DND-41 (cell line): ENCODE measurements around the gene PDXDC1.
"Not testable (repeated sequence)": the region's sequence is repeated elsewhere in the genome, so short reads cannot be mapped to it uniquely, and the experiment has no call there.

Source experiments
- ATAC-seq: fragments of 200-7000 bp; cut with Tn5 transposase; 3 replicates; pipeline ENCODE4 v1.9.1; 2021; ENCODE audit warnings: low read depth; ENCODE audit not compliant: insufficient read depth
- DNase-seq: peaks from one replicate; pipeline ENCODE4 v3.0.0-alpha.2; 2020
- H2AFZ ChIP-seq: 2 replicates; pipeline ENCODE4 v1.6.0; 2012; ENCODE audit warnings: low read depth, low read length
- H3K27ac ChIP-seq: 2 replicates; pipeline ENCODE4 v1.5.1; 2012; ENCODE audit warnings: low read length, inconsistent platforms
- H3K27me3 ChIP-seq: fragments of 200-600 bp; sonication (generic); 2 replicates; pipeline ENCODE4 v1.6.0; 2012; ENCODE audit warnings: low read length, mild to moderate bottlenecking, inconsistent platforms; ENCODE audit not compliant: insufficient read depth, poor library complexity
- H3K36me3 ChIP-seq: 2 replicates; pipeline ENCODE4 v1.5.1; 2012; ENCODE audit warnings: low read length, inconsistent platforms; ENCODE audit not compliant: insufficient read depth
- H3K4me1 ChIP-seq: 2 replicates; pipeline ENCODE4 v1.5.1; 2012; ENCODE audit warnings: mild to moderate bottlenecking, low read length; ENCODE audit not compliant: insufficient read depth
- H3K4me2 ChIP-seq: 2 replicates; pipeline ENCODE4 v1.6.0; 2012; ENCODE audit warnings: mild to moderate bottlenecking, moderate library complexity, low read length, inconsistent platforms; ENCODE audit not compliant: insufficient read depth
- H3K4me3 ChIP-seq, 2 experiments: fragments of 200-600 bp in 1 of 2; shearing (Covaris generic) in 1 of 2; 2 replicates each; pipeline ENCODE4 v1.5.1; 2012 to 2016; ENCODE audit warnings: inconsistent platforms in 2 of 2, low read length in 2 of 2, mild to moderate bottlenecking in 2 of 2, low read depth in 1 of 2, moderate library complexity in 1 of 2
- H3K79me2 ChIP-seq: 2 replicates; pipeline ENCODE4 v1.6.0; 2012; ENCODE audit warnings: low read length, inconsistent platforms; ENCODE audit not compliant: insufficient read depth
- H3K9ac ChIP-seq: 2 replicates; pipeline ENCODE4 v1.6.0; 2012; ENCODE audit warnings: low read depth, mild to moderate bottlenecking, inconsistent platforms, low read length, moderate library complexity
- H3K9me3 ChIP-seq: 2 replicates; pipeline ENCODE4 v1.5.1; 2012; ENCODE audit warnings: low read length, moderate library complexity, mild to moderate bottlenecking, inconsistent platforms; ENCODE audit not compliant: insufficient read depth, severe bottlenecking
- H4K20me1 ChIP-seq: 2 replicates; pipeline ENCODE4 v1.6.0; 2012; ENCODE audit warnings: low read length; ENCODE audit not compliant: insufficient read depth

Gene PDXDC1

DNA sequence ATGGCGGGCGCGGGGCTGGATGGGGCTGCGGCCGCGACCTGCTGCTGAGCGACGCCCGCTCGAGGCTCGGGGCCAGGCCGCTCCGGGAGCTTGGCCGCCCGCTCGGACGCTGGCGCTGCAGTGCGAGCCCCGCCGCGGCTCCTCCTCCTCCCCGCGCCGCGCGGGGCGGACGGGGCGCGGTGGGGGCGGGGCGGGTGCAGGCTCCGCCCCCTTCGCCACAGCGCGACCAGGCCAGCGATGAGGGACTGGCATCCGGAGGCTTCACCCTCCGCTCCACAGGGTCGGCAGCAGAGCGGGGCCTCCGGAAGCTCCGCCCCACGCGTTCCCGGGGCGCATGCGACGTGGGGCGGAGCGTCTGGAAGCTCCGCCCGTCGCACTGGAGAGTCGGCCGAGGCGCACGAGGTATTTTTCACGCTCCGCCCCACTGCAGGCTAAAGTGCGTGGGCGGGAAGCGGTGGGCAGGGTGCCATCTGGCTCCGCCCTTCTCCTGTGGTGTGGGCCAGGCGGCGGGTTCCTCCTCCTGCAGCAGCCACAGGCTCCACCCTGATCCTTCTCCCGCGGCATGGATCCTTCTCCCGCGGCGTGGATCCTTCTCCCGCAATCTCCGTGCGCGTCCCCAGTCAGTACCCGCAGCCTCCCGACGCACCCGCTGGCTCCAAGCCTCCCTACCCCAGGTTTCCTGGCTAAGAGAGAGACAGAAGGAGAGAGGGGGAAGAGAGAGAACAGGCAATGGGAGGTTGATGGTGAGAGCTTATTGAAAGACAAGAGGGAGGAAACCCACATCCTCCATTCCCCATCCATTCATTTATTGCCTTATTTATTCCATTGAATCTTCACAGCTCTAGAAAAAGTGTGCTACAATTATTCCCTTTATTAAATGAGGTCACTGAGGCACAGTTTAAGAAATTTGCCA is 180.1 kb downstream of the PDXDC1 start:
- not testable (repeated sequence) for H3K27ac ChIP-seq, H3K4me1 ChIP-seq

DNA sequence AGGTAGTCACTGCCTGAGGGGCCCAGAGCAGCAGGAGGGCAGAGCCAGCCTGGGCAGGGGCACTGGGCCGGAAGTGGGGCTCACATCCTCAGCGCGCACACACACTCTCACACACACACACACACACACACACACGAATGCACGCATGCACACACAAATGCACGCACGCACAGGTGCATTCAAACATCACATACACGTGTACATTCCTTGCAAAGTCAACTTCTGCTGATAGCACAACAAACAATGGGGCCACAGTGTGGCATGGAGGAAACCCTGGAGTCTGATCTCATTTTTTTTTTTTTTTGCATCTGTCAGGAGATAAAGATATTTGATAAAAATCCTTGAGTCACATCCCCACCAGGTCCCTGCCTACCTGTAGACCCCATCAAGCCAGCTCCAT is 182.8 kb downstream of the PDXDC1 start:
- H2AFZ ChIP-seq, DNase-seq, H3K27me3 ChIP-seq, H3K79me2 ChIP-seq, H3K36me3 ChIP-seq, H3K4me2 ChIP-seq, H3K4me3 ChIP-seq, ATAC-seq, H3K4me1 ChIP-seq, H4K20me1 ChIP-seq, H3K9me3 ChIP-seq, H3K9ac ChIP-seq, H3K27ac ChIP-seq: not testable (repeated sequence)

More for the DNA sequence above, 180.1 kb downstream of the PDXDC1 start:
- peak overlapping the region; percentile 60 for H3K4me2 ChIP-seq
- H2AFZ ChIP-seq: peak overlapping the region; percentile 72
- peak overlapping the region; percentile 24; the same call in 1 of the 2 replicates for H3K9ac ChIP-seq
- H4K20me1 ChIP-seq, H3K79me2 ChIP-seq, H3K27me3 ChIP-seq, H3K36me3 ChIP-seq, H3K9me3 ChIP-seq: not testable (repeated sequence)
- peak overlapping the region in 1 of 2 experiments; percentile 56; a peak in 3 of 4 replicates for H3K4me3 ChIP-seq
- peak; percentile 94 for ATAC-seq
- peak; percentile 90 for DNase-seq

DNA sequence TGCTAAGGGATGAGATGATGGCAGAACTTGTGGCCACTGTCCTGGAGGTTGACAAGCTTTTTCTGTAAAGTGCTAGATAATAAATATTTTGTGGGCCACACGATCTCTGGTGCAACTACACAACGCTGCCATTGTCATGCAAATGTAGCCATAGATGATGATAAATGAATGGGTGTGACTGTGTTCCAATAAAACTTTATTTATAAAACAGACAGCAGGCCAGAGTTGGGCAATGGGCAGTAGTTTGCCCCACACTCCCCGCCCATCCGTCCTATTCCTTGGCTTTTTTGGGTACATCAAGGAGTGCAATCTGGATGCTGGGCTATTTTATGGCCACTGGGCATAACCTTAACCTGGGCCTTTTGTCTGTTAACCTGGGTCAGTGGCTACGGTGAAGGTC is 184.8 kb downstream of the PDXDC1 start:
- not testable (repeated sequence) for H2AFZ ChIP-seq, H3K9ac ChIP-seq, H3K4me3 ChIP-seq, H3K4me1 ChIP-seq, H3K36me3 ChIP-seq, H3K9me3 ChIP-seq, H3K79me2 ChIP-seq, DNase-seq, H3K27ac ChIP-seq, H3K27me3 ChIP-seq, H3K4me2 ChIP-seq, ATAC-seq, H4K20me1 ChIP-seq

DNA sequence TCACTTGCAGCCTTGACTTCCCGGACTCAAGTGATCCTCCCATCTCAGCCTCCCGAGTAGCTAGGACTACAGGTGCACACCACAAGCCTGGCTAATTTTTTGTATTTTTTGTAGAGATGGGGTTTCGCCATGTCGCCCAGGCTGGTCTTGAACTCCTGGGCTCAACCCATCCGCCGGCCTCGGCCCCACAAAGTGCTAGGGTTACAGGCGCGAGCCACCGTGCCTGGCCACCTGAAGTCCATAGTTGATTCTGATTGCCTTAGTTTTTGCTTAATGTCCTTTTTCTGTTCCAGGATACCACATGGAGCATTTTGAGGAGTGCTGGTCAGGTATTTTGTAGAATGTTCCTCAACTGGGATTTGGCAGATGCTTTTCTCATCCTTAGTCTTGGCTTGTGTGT is 185.7 kb downstream of the PDXDC1 start:
- H2AFZ ChIP-seq, H3K79me2 ChIP-seq, H3K27me3 ChIP-seq, H3K4me2 ChIP-seq, H3K9me3 ChIP-seq, H3K36me3 ChIP-seq, H3K4me3 ChIP-seq, H4K20me1 ChIP-seq, ATAC-seq, DNase-seq, H3K27ac ChIP-seq, H3K4me1 ChIP-seq, H3K9ac ChIP-seq: not testable (repeated sequence)

DNA sequence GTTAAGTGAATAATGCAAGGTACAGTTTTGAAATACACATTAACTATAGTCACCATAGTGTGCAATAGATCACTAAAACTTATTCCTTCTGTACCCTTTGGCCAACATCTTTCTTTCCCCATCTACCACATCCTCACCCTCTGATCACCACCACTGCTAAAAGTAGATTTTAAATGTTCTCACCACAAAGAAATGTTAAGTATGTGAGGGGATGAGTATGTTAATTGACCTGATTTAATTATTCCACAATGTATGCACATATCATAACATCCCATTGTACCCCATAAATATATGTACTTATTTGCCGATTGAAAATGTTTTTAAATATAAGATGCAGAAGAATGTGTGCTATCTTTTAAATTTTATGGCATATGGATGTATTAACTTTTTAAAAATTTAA is 188.2 kb downstream of the PDXDC1 start:
- H3K79me2 ChIP-seq, ATAC-seq, H3K4me3 ChIP-seq, H3K4me1 ChIP-seq, DNase-seq, H3K27me3 ChIP-seq, H3K4me2 ChIP-seq, H3K27ac ChIP-seq, H3K9ac ChIP-seq, H2AFZ ChIP-seq, H4K20me1 ChIP-seq, H3K9me3 ChIP-seq, H3K36me3 ChIP-seq: not testable (repeated sequence)

DNA sequence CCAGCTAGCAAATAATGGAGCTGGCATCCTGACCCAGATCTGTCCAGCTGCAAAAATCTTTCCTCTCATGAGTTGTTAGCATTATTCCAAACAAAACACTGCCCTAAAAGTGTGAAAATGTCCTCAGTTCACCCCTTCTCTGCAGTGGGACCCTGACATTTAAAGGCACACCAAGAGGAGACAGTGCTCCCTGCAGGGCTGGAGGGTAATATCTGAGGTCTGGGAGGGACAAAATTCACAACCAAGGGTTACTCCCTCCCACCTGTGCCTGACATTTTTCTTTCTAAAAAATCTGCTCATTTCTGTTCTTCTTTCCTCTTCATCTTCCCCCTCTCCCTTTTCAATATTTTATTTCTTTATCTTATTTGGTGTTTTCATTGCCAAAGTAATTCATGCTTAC is 191.4 kb downstream of the PDXDC1 start:
- not testable (repeated sequence) for ATAC-seq, H3K36me3 ChIP-seq, DNase-seq, H2AFZ ChIP-seq, H3K4me1 ChIP-seq, H3K27ac ChIP-seq, H3K9me3 ChIP-seq, H3K79me2 ChIP-seq, H3K4me3 ChIP-seq, H3K4me2 ChIP-seq, H3K9ac ChIP-seq, H4K20me1 ChIP-seq, H3K27me3 ChIP-seq

DNA sequence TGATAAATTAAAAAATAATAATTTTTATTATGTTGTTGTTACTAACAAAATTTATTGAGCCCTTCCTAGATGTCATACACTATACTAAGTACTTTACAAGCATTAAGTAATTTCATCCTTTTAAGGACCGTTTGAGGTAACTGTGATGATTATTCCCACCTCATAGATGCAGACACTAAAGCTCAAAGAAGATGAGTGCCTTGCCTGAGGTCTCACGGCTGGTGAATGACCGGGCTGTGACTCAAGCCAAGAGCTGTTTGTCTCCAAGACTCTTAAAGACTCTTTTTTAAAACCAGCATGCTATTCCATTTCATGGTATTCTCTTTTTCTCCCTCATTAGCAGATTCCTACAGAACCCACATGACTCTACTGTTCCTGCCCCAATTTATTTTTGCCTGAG is 193.5 kb downstream of the PDXDC1 start:
- not testable (repeated sequence) for H3K9me3 ChIP-seq, H3K27me3 ChIP-seq, H2AFZ ChIP-seq, H3K4me1 ChIP-seq, H3K79me2 ChIP-seq, H3K4me2 ChIP-seq, DNase-seq, ATAC-seq, H4K20me1 ChIP-seq, H3K4me3 ChIP-seq, H3K27ac ChIP-seq, H3K36me3 ChIP-seq, H3K9ac ChIP-seq

DNA sequence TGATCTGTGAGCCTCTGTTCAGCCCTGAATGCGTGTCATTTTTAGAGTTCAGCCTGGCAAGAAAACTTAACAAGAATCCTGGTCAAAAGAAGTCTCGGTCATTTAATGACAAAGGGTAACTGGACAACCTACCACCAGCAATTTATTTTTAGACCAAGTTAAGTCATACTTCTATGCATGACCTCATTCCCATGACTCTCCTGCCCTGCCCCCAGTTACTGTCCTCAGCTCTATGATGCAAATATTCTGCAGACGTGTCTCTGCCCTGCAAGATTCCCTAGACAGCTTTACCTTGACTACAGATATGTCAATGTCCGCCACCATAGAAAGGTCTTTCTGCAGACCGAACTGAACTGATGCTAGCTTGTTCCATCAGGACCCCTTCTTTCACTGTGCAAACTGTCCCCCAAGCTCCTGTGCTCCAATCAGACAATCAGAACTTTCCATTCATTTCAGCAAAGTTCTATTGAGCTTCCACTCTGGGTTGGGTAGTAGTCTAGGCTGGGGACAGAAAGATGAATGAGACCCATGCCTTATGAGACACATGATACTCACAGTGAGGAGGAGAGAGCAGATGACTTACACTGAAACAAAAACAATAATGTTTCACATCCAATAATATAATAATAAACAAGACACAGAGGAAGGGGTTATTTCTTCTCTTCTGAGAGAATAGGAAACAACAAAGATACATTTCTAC is 194.3 kb downstream of the PDXDC1 start:
- not testable (repeated sequence) for H3K27ac ChIP-seq, H2AFZ ChIP-seq, H4K20me1 ChIP-seq, H3K4me2 ChIP-seq, H3K27me3 ChIP-seq, H3K4me1 ChIP-seq, H3K4me3 ChIP-seq, H3K79me2 ChIP-seq, H3K36me3 ChIP-seq, ATAC-seq, DNase-seq, H3K9ac ChIP-seq, H3K9me3 ChIP-seq
